IPS-20b (cell line): ENCODE results near the gene GNAS-AS1.
"Not testable (repeated sequence)": the region's sequence is repeated elsewhere in the genome, so short reads cannot be mapped to it uniquely, and the experiment has no call there.

Source experiments
- H3K27ac ChIP-seq: one replicate; pipeline ENCODE4 v1.5.1; 2013; ENCODE audit warnings: low read length
- H3K27me3 ChIP-seq: 2 replicates; pipeline ENCODE4 v1.6.1; 2013; ENCODE audit warnings: mild to moderate bottlenecking, low read length, inconsistent platforms; ENCODE audit not compliant: insufficient read depth
- H3K36me3 ChIP-seq: 2 replicates; pipeline ENCODE4 v1.6.1; 2013; ENCODE audit warnings: low read depth, mild to moderate bottlenecking, inconsistent platforms, low read length, moderate library complexity; ENCODE audit not compliant: insufficient read depth
- H3K4me1 ChIP-seq: 2 replicates; pipeline ENCODE4 v1.6.1; 2013; ENCODE audit warnings: mild to moderate bottlenecking, control low read depth, inconsistent platforms, low read length, moderate library complexity; ENCODE audit not compliant: insufficient read depth
- H3K4me3 ChIP-seq: 2 replicates; pipeline ENCODE4 v1.5.1; 2013; ENCODE audit warnings: mild to moderate bottlenecking, low read length, inconsistent platforms
- H3K9ac ChIP-seq: 2 replicates; pipeline ENCODE4 v1.6.1; 2013; ENCODE audit warnings: low read depth, mild to moderate bottlenecking, inconsistent platforms, low read length, moderate library complexity
- H3K9me3 ChIP-seq: 2 replicates; pipeline ENCODE4 v1.6.1; 2013; ENCODE audit warnings: mild to moderate bottlenecking, low read depth, low read length, inconsistent platforms; ENCODE audit not compliant: insufficient read depth

Gene GNAS-AS1

GRCh38 chr20:58828136-58828535 is 22.6 kb downstream of the GNAS-AS1 start:
- Histone ChIP-seq H3K4me1 (no peaks in the 10 kb centered on the region), H3K4me3 (no peak overlapping the region), H3K36me3 (no peaks in the 10 kb centered on the region), H3K27me3 (no peaks in the 10 kb centered on the region), H3K27ac (no peak overlapping the region), H3K9me3 (no peaks in the 10 kb centered on the region), H3K9ac (no peak overlapping the region)

GRCh38 chr20:58826271-58826670 is 24.4 kb downstream of the GNAS-AS1 start:
- Histone ChIP-seq H3K36me3 (no peaks in the 10 kb centered on the region), H3K27me3 (no peaks in the 10 kb centered on the region), H3K9me3 (no peaks in the 10 kb centered on the region), H3K4me1 (no peaks in the 10 kb centered on the region), H3K27ac (no peak overlapping the region), H3K4me3 (no peak overlapping the region), H3K9ac (no peak overlapping the region)

GRCh38 chr20:58825450-58825849 is 25.3 kb downstream of the GNAS-AS1 start:
- H3K27me3 ChIP-seq, result no peaks in the 10 kb centered on the region
- H3K36me3 ChIP-seq, result no peaks in the 10 kb centered on the region

DNA sequence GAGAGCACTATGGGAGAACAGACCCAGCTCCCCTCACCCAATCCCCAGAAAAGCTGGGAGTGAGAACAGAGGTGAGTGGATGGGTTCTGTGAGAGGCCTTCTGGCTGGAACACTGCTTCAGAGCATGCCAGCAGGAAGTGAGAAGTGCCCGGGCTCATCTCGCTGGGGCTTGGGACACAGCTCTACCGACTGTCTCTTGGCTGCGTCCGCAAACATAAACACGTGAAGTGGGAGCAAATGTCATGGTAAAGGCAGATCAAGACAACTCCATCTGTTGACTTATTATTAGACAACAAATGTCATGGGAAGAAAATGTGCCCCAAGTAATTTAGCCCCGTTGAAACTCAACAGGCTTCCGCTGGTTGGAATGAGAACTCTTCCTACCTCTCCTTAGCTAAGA is 25.9 kb downstream of the GNAS-AS1 start:
- H3K27me3 ChIP-seq, result no peaks in the 10 kb centered on the region
- H3K9me3 ChIP-seq, result peaks cover 5% of the 10 kb centered on the region; the same call in 1 of the 2 replicates
- no peak overlapping the region for H3K4me3 ChIP-seq
- H3K9ac ChIP-seq, result no peak overlapping the region
- H3K27ac ChIP-seq, result no peak overlapping the region
- no peaks in the 10 kb centered on the region for H3K36me3 ChIP-seq
- H3K4me1 ChIP-seq, result no peaks in the 10 kb centered on the region

More at GRCh38 chr20:58825450-58825849, 25.3 kb downstream of the GNAS-AS1 start:
- H3K27ac ChIP-seq, result no peak overlapping the region
- H3K4me3 ChIP-seq, result no peak overlapping the region
- no peak overlapping the region for H3K9ac ChIP-seq
- H3K4me1 ChIP-seq, result no peaks in the 10 kb centered on the region
- H3K9me3 ChIP-seq, result peaks cover 4% of the 10 kb centered on the region; the same call in 1 of the 2 replicates

DNA sequence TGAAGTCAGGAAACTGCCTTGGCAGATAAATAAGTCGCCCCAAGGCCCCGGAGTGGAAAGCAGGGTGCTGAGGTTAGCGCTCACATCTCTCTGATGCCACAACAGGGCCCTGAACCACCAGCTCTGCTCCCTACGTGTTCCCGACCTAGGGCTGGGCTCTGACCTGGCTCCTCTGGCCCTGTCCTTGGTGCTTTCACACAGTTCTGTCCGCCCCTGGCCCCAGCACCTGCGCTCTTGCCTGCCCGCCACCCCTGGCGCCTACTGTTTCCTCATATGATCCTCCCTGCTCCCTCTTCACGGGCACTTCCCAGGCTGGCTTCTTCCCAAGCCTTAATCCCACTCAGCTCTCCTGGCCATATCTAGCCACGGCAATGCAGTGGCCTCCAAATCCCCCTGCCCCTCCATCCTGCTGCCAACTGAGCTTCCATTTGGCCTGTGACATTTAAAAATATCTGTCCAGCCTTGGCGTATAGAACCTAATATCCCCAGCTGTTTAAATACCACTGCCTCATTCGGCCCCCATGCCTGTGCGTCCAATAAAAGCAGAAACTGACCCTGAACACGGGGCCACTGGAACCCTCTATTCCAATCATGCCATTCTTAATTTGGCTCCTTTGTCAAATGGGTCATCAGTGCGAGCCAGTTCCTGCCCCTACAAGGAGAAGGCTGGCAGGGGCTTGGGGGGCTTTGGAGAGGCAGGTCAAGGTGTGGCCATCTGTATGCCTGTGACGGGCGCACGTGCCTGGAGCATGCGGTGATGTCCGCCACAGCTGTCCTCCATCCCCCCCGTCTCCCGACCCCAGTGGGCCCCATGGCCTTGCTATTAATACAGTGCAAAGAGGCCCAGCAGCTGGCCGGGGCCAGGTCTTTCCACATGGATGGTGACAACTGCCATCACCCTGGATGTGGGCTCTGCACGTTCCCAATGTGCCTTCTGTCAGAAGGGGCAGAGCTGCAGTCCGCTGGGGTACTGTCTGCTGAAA is 27.7 kb downstream of the GNAS-AS1 start:
- H3K27me3 ChIP-seq, result no peaks in the 10 kb centered on the region
- H3K4me1 ChIP-seq, result no peaks in the 10 kb centered on the region
- no peak overlapping the region for H3K9ac ChIP-seq
- no peak overlapping the region for H3K27ac ChIP-seq
- no peak overlapping the region for H3K4me3 ChIP-seq
- H3K9me3 ChIP-seq, result peaks cover 5% of the 10 kb centered on the region; the same call in 1 of the 2 replicates
- H3K36me3 ChIP-seq, result no peaks in the 10 kb centered on the region

- no peaks in the 10 kb centered on the region for H3K36me3 ChIP-seq
- H3K9ac ChIP-seq, result no peak overlapping the region
- no peak overlapping the region for H3K27ac ChIP-seq
- no peaks in the 10 kb centered on the region for H3K27me3 ChIP-seq
- H3K4me3 ChIP-seq, result no peak overlapping the region
- H3K4me1 ChIP-seq, result no peaks in the 10 kb centered on the region
- peaks cover 5% of the 10 kb centered on the region; the same call in 1 of the 2 replicates for H3K9me3 ChIP-seq
These were observed 28.6 kb downstream of the GNAS-AS1 start for GRCh38 chr20:58822149-58822548.

DNA sequence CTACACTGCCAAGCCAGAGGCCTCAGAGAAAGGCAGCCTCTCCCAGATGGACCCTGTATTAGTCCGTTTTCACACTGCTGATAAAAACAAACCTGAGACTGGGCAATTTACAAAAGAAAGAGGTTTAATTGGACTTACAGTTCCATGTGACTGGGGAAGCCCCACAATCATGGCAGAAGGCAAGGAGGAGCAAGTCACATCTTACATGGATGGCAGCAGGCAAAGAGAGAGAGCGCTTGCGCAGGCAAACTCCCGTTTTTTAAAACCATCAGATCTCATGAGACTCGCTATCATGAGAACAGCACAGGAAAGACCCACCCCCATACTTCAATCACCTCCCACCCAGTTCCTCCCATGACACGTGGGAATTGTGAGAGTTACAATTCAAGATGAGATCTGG is 30.2 kb downstream of the GNAS-AS1 start:
- not testable (repeated sequence) for H3K4me3 ChIP-seq, H3K9ac ChIP-seq, H3K4me1 ChIP-seq, H3K36me3 ChIP-seq, H3K9me3 ChIP-seq, H3K27ac ChIP-seq, H3K27me3 ChIP-seq

DNA sequence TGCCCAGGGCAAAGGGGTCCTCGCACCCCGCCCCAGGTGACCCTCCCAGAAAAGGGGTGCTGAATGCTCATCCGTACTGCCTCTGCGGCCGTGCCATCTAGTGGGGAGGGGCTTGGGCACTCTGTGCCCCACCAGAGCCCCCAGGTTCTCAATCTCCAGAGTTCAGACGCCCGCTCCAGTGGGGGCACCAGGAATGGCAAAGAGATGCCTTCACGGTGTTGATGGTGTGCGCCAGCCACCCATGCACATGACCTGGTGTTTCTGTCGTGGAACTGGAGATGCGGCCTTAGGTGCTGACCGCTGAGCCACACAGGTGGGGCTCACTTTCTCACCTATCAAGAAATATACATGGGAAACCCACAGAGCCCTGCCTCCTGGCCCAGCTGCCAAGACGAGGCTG is 30.8 kb downstream of the GNAS-AS1 start:
- peaks cover 5% of the 10 kb centered on the region; the same call in 1 of the 2 replicates for H3K9me3 ChIP-seq
- no peaks in the 10 kb centered on the region for H3K27me3 ChIP-seq
- H3K27ac ChIP-seq, result no peak overlapping the region
- H3K4me1 ChIP-seq, result no peaks in the 10 kb centered on the region
- H3K9ac ChIP-seq, result no peak overlapping the region
- H3K36me3 ChIP-seq, result no peaks in the 10 kb centered on the region
- H3K4me3 ChIP-seq, result no peak overlapping the region

GRCh38 chr20:58818586-58819285 is 32.0 kb downstream of the GNAS-AS1 start:
- Histone ChIP-seq H3K9me3 (peaks cover 5% of the 10 kb centered on the region; the same call in 1 of the 2 replicates), H3K4me3 (no peak overlapping the region), H3K36me3 (no peaks in the 10 kb centered on the region), H3K9ac (no peak overlapping the region), H3K4me1 (no peaks in the 10 kb centered on the region), H3K27me3 (no peaks in the 10 kb centered on the region), H3K27ac (no peak overlapping the region)

- Histone ChIP-seq H3K36me3 (no peaks in the 10 kb centered on the region), H3K4me1 (no peaks in the 10 kb centered on the region), H3K27ac (no peak overlapping the region), H3K27me3 (no peaks in the 10 kb centered on the region), H3K9ac (no peak overlapping the region), H3K4me3 (no peak overlapping the region), H3K9me3 (peaks cover 5% of the 10 kb centered on the region; the same call in 1 of the 2 replicates)
These were observed 33.0 kb downstream of the GNAS-AS1 start for GRCh38 chr20:58817748-58818147.

DNA sequence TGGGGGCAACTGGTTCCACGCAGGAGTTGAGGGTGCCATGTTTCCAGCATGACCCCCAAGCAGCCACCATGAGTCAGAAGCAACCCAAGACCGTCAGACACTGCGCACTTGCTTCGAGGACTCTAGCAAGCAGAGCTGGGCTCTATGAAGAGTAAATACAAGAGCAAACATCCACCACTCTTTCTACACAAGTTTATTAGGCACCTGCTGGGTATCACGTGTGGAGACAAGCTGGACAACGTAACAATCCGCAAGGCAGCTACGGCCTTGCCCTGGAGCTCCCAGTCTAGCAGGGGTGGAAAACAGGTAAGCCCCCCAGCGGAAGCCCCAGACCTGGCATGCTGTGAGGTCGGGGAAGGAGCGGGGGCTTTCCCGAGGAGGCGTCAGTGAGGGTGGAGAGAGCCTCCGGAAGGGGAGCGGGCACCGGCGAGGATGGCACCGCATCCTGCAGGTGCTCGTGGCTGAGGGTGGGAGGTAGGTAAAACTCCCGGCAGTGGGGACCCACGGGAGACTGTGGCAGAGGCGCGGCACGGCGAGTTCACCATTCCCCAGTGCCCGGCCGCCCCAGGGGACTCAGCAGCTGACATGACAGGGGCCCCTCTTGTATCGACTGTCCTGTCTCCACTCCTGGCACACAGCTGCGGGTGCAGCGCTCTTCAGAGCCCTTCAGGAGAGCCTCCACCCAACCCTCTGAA is 33.6 kb downstream of the GNAS-AS1 start:
- peaks cover 5% of the 10 kb centered on the region; the same call in 1 of the 2 replicates for H3K9me3 ChIP-seq
- no peaks in the 10 kb centered on the region for H3K36me3 ChIP-seq
- H3K27ac ChIP-seq, result no peak overlapping the region
- no peak overlapping the region for H3K4me3 ChIP-seq
- H3K9ac ChIP-seq, result no peak overlapping the region
- no peaks in the 10 kb centered on the region for H3K4me1 ChIP-seq
- no peaks in the 10 kb centered on the region for H3K27me3 ChIP-seq
